ENCODE measurements around the gene ZNF217. TPM values are rescaled to one million over a fixed set of nuclear protein-coding genes. Genes with fewer than 3 reads are reported as not detected.

ZNF217 gene
- total and polyA plus RNA-seq, 9 of the 15 experiments (the other 6 are each of a cell fraction or from before 2014, with no cell fraction given), result 3.0 to 41.8 (median 16.8) TPM

DNA sequence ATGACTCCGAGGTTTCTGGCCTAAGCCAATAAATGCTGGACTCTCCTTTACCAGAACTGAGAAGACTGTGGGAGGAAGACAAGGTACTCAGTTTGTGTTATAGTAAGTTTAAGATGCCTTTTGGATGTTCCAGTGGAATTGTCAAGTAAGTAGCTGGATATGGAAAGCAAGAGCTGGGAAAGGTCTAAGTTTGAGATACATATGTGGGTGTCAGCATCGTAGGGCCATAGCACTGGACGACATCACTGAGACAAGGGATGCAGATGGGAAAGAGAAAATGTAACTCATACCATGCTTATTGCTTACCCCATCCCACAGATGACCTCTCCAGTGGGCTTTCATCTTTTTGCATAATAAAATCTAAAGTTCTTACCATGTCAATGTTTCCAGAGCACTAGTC lies 45.5 kb upstream of the ZNF217 start:
- Histone ChIP-seq H3K9me1 (ENCODE audit: control insufficient read depth, insufficient read depth, low read length) (no peaks in the 10 kb centered on the region), H3K9me3 (replicated peaks; ENCODE audit: control insufficient read depth, insufficient read depth, low read depth, low read length) (no peaks in the 10 kb centered on the region), H3K4me3 (no peak overlapping the region), H2AFZ (ENCODE audit: low read depth, low read length) (peak overlapping the region; percentile 40; the same call in 1 of the 2 replicates), H3K36me3 (ENCODE audit: control insufficient read depth, insufficient read depth, low read length) (no peaks in the 10 kb centered on the region), H4K20me1 (replicated peaks; ENCODE audit: control insufficient read depth, insufficient read depth, low read length) (no peaks in the 10 kb centered on the region), H3K4me1 (replicated peaks in 1 of 2; ENCODE audit: control insufficient read depth in 2 of 2, insufficient read depth in 2 of 2, low read length in 2 of 2) (peaks cover 34 to 36% of the 10 kb centered on the region in 2 experiments), H3K27ac (ENCODE audit: extremely low read depth, low read depth, low read length) (no peak overlapping the region), H3K4me2 (ENCODE audit: insufficient read depth, low read length) (no peak overlapping the region), H3K9ac (ENCODE audit: insufficient read depth in 1 of 2, low read depth in 2 of 2, low read length in 2 of 2) (no peak overlapping the region), H3K27me3 (ENCODE audit: control insufficient read depth in 2 of 2, insufficient read depth in 2 of 2, low read length in 2 of 2) (no peaks in the 10 kb centered on the region), H3K79me2 (ENCODE audit: control insufficient read depth, insufficient read depth, low read length) (no peaks in the 10 kb centered on the region)
- TF ChIP-seq ZNF3 (CRISPR knock-in tag; IDR thresholded peaks at IDR 0.05), result no peak
- TF ChIP-seq, protein P1, sequence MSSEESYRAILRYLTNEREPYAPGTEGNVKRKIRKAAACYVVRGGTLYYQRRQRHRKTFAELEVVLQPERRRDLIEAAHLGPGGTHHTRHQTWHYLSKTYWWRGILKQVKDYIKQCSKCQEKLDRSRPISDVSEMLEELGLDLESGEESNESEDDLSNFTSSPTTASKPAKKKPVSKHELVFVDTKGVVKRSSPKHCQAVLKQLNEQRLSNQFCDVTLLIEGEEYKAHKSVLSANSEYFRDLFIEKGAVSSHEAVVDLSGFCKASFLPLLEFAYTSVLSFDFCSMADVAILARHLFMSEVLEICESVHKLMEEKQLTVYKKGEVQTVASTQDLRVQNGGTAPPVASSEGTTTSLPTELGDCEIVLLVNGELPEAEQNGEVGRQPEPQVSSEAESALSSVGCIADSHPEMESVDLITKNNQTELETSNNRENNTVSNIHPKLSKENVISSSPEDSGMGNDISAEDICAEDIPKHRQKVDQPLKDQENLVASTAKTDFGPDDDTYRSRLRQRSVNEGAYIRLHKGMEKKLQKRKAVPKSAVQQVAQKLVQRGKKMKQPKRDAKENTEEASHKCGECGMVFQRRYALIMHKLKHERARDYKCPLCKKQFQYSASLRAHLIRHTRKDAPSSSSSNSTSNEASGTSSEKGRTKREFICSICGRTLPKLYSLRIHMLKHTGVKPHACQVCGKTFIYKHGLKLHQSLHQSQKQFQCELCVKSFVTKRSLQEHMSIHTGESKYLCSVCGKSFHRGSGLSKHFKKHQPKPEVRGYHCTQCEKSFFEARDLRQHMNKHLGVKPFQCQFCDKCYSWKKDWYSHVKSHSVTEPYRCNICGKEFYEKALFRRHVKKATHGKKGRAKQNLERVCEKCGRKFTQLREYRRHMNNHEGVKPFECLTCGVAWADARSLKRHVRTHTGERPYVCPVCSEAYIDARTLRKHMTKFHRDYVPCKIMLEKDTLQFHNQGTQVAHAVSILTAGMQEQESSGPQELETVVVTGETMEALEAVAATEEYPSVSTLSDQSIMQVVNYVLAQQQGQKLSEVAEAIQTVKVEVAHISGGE (CRISPR knock-in tag; IDR thresholded peaks at IDR 0.05), result peak in 1 of 3 experiments; percentile 93; a peak in 2 of 6 replicates
- no peak for TF ChIP-seq TAF7 (tag; IDR thresholded peaks at IDR 0.05)
- TF ChIP-seq HDAC8 (tag; IDR thresholded peaks at IDR 0.05), result no peak
- no peak for TF ChIP-seq CC2D1A (IDR thresholded peaks at IDR 0.05)
- TF ChIP-seq, protein P2, sequence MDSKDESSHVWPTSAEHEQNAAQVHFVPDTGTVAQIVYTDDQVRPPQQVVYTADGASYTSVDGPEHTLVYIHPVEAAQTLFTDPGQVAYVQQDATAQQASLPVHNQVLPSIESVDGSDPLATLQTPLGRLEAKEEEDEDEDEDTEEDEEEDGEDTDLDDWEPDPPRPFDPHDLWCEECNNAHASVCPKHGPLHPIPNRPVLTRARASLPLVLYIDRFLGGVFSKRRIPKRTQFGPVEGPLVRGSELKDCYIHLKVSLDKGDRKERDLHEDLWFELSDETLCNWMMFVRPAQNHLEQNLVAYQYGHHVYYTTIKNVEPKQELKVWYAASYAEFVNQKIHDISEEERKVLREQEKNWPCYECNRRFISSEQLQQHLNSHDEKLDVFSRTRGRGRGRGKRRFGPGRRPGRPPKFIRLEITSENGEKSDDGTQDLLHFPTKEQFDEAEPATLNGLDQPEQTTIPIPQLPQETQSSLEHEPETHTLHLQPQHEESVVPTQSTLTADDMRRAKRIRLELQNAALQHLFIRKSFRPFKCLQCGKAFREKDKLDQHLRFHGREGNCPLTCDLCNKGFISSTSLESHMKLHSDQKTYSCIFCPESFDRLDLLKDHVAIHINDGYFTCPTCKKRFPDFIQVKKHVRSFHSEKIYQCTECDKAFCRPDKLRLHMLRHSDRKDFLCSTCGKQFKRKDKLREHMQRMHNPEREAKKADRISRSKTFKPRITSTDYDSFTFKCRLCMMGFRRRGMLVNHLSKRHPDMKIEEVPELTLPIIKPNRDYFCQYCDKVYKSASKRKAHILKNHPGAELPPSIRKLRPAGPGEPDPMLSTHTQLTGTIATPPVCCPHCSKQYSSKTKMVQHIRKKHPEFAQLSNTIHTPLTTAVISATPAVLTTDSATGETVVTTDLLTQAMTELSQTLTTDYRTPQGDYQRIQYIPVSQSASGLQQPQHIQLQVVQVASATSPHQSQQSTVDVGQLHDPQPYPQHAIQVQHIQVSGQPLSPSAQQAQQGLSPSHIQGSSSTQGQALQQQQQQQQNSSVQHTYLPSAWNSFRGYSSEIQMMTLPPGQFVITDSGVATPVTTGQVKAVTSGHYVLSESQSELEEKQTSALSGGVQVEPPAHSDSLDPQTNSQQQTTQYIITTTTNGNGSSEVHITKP (IDR thresholded peaks at IDR 0.05; ENCODE audit: partially characterized antibody), result no peak
- 78% methylated on average over 3 of the region's 3 CpGs for WGBS (ENCODE audit: insufficient coverage, low coverage, missing lambda C conversion rate)
- no TSS peak for BruUV-seq (replicated peaks)
- FAIRE-seq (no peak), DNase-seq (ENCODE audit: extremely low read depth in 1 of 4, low spot score in 3 of 4) (no peak), ATAC-seq (no peak)
- in situ Hi-C loops (cut with MboI), result no loop called here
- ChIA-PET CTCF (ENCODE audit: low intra/inter-chr PET ratio) (no interaction called here), POLR2A (interaction anchor here (1.3 to 4.7 kb wide), 2 partner anchors 16 to 100 kb away, joined by 7 to 23 read pairs; no protein-coding TSS in a partner anchor)
- intact Hi-C loops (cut with micrococcal nuclease), result loop anchor here (2.0 kb wide), 1 partner anchor 16 kb away; no protein-coding TSS in a partner anchor
